Pancreas (tissue), 10 donors: Measurements from ENCODE around the gene ABCA2. TPM values are rescaled to one million over a fixed set of nuclear protein-coding genes. Genes with fewer than 3 reads are reported as not detected.

Experiments used
- ATAC-seq, 4 donors: fragments of 200-7000 bp; cut with Tn5 transposase; one replicate each; pipeline versions ENCODE4 v1.8.0 to v1.9.1; 2020; ENCODE audit warnings: mild to moderate bottlenecking in 4 of 4, moderate library complexity in 4 of 4
- DNase-seq, 6 donors: peaks; one replicate each; pipeline ENCODE4 v3.0.0-alpha.2; 2020
- FAIRE-seq: peaks from 2 replicates; lab custom pipeline; 2012; peaks lifted over from hg19 to GRCh38; lab: Jason Lieb, UNC
- H3K27ac ChIP-seq, 4 donors: fragments of 200-600 bp; sonication (generic); 1 replicate in 3 of 4; 2 replicates in 1 of 4; pipeline versions ENCODE4 v1.5.0 to v1.8.0; 2020
- H3K27me3 ChIP-seq, 4 donors: fragments of 200-600 bp; one replicate each; pipeline ENCODE4 v1.8.0; 2021
- H3K36me3 ChIP-seq, 3 donors: fragments of 200-600 bp; sonication (generic) in 1 of 3; one replicate each; pipeline versions ENCODE4 v1.5.0 to v1.8.0; 2020 to 2021
- H3K4me1 ChIP-seq, 3 donors: fragments of 200-600 bp; one replicate each; pipeline ENCODE4 v1.8.0; 2021
- H3K4me3 ChIP-seq, 4 donors: fragments of 200-600 bp; sonication (generic) in 2 of 4; one replicate each; pipeline versions ENCODE4 v1.5.0 to v1.8.0; 2020 to 2021
- H3K9me3 ChIP-seq, 4 donors: fragments of 200-600 bp; one replicate each; pipeline ENCODE4 v1.8.0; 2021
- WGBS, 2 donors: extraction: QIAGEN DNeasy Blood & Tissue Kit; methylation state at CpG; one replicate each; pipeline ENCODE4 v1.1.7; 2013; 5-methylcytosine and 5-hydroxymethylcytosine counted together
- intact Hi-C, 3 donors: fragments of 100-400 bp; cut with DNase I; formaldehyde crosslinking; loops; one replicate each; pipeline versions ENCODE4 v1.11.1 to v1.14.2; 2022
- polyA plus RNA-seq, 2 donors: library from polyadenylated mRNA; stranded (reverse); fragments of 200-250 nt; gene quantifications; one replicate each; pipeline ENCODE4 v1.2.3, GENCODE V29; 2013
- total RNA-seq, 6 donors: library from RNA; stranded (reverse); fragmentation: NEBNext Ultra II Directional in 4 of 6; extraction: Animal tissue kit (Norgen Biotek cat#: 25700) in 4 of 6; gene quantifications; one replicate each; pipeline versions ENCODE4 v1.2.1 to v1.2.4, GENCODE V29; 2021 to 2023
- TF ChIP-seq, protein P1 (sequence below), 4 donors: fragments of 200-600 bp; sonication (generic) in 3 of 4; IDR thresholded peaks; one replicate each; pipeline versions ENCODE4 v1.5.0 to v1.8.0; 2021; ENCODE audit warnings: antibody characterized with exemption in 4 of 4
- donor health status: healthy with polysubstance abuse.
- donor health status: DM: no; HTN: no; CAD: no; lungs with moderate emphysema.
- donor health status: DM: no; HTN: no; CAD: no.
- donor health status: control.
- donor health status: control.
- donor health status: Bipolar disorder and iron deficiency.
- donor health status: DM: yes; HTN: yes; CAD: no.
- donor health status: DM: no; HTN: no; CAD: no.
- donor health status: DM: no; HTN: no; CAD: no.
- donor health status: DM: yes; HTN: yes; CAD: no.

The ABCA2 gene
- total and polyA plus RNA-seq, 8 donors: 16.2 to 80.0 (median 27.5) TPM

DNA sequence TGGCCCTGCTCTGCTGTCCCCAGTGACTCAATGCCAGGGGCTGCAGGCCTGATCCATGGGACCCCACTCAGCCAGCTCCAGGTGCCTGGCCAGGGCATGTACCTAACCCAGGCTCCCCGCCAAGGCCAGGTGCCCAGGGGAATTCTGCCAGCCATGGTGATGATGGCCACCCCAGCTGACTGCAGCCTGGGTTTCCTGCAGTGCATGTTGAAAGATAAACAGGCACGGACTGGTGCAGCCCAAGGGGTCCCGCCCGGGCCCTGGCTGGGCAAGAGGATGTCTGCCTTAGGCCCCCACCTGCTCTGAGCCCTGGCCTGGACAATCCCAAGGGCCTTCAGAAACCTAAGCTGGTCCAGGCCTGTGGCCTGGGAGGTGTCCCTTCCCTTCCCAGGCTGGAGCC is 1.2 kb downstream of the ABCA2 start:
- peak overlapping the region in 2 of 4 donors; percentile 17 to 28 for H3K27ac ChIP-seq
- WGBS, 2 donors: 20 to 24% methylated on average over 4 of the region's 4 CpGs
- intact Hi-C loops: loop anchor here in 1 of 3 donors (10.0 kb wide), 1 partner anchor 72 kb away; the partner anchor contains the start of gene LCN12
- H3K9me3 ChIP-seq: no peaks in the 10 kb centered on the region
- FAIRE-seq: no peak
- peak; percentile 27 to 63 (median 46) for ATAC-seq
- TF ChIP-seq, protein P1, sequence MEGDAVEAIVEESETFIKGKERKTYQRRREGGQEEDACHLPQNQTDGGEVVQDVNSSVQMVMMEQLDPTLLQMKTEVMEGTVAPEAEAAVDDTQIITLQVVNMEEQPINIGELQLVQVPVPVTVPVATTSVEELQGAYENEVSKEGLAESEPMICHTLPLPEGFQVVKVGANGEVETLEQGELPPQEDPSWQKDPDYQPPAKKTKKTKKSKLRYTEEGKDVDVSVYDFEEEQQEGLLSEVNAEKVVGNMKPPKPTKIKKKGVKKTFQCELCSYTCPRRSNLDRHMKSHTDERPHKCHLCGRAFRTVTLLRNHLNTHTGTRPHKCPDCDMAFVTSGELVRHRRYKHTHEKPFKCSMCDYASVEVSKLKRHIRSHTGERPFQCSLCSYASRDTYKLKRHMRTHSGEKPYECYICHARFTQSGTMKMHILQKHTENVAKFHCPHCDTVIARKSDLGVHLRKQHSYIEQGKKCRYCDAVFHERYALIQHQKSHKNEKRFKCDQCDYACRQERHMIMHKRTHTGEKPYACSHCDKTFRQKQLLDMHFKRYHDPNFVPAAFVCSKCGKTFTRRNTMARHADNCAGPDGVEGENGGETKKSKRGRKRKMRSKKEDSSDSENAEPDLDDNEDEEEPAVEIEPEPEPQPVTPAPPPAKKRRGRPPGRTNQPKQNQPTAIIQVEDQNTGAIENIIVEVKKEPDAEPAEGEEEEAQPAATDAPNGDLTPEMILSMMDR (IDR thresholded peaks at IDR 0.05): no peak
- H3K36me3 ChIP-seq: no peaks in the 10 kb centered on the region
- DNase-seq: peak; percentile 73 to 92 (median 80)
- peaks cover 15 to 21% (median 17%) of the 10 kb centered on the region in 3 donors for H3K4me1 ChIP-seq
- H3K27me3 ChIP-seq: no peaks in the 10 kb centered on the region
- H3K4me3 ChIP-seq: peak overlapping the region in 2 of 4 donors; percentile 54 to 64

DNA sequence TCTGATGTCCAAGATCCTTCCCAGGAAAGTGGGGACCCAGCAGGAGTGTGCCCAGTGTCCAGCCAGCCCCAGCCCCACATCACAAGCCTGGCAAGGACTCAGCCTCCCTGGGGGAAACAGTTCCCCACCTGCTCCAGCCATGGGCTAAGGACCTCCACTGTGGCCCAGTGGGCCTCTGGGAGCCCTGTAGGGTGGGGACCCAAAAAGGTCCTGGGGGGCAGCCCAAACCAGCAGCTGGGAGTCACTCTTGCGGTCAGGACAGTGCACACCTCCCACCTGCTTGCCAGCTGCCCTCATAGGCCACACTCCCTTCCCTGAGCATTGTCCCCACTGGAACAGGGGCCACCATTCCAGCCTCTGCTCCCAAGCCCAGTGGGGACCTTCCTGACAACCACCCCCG is 1.7 kb downstream of the ABCA2 start:
- DNase-seq (no peak), FAIRE-seq (no peak), ATAC-seq (no peak)
- Histone ChIP-seq H3K4me1 (peaks cover 15 to 21% (median 17%) of the 10 kb centered on the region in 3 donors), H3K4me3 (no peak overlapping the region), H3K27me3 (no peaks in the 10 kb centered on the region), H3K36me3 (no peaks in the 10 kb centered on the region), H3K27ac (peak overlapping the region in 1 of 4 donors; percentile 18), H3K9me3 (no peaks in the 10 kb centered on the region)
- intact Hi-C loops: loop anchor here in 1 of 3 donors (10.0 kb wide), 1 partner anchor 72 kb away; the partner anchor contains the start of gene LCN12
- TF ChIP-seq, protein P1 (IDR thresholded peaks at IDR 0.05): no peak
- 76 to 80% methylated on average over 2 of the region's 2 CpGs for WGBS, 2 donors

DNA sequence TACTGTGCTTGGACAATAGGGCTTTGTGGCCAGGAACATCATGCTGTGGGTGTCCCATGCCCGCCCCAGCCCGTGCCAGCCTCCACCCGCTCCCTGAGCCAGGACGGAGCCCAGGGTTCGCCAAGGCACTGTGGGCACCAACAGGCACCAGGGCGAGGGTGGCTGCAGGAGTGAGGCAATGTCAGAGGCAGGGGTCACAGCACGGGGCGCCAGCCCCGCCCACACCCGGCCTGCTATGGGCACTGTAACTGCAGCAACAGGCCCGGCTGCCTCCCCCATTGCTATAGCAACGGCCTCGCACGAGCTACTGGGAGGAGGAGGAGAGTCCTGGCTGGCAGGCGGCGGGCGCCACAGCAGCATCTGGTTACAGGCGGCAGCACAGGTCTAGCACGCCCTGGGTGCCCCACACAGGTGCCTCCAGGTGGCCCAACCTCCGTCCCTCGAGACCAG is 2.5 kb downstream of the ABCA2 start:
- H3K9me3 ChIP-seq: no peaks in the 10 kb centered on the region
- ATAC-seq (peak; percentile 7 to 49 (median 24)), DNase-seq (peak in 3 of 6 donors; percentile 66 to 77 (median 69)), FAIRE-seq (no peak)
- H3K4me3 ChIP-seq: no peak overlapping the region
- no peaks in the 10 kb centered on the region for H3K27me3 ChIP-seq
- TF ChIP-seq, protein P1 (IDR thresholded peaks at IDR 0.05): no peak
- H3K36me3 ChIP-seq: no peaks in the 10 kb centered on the region
- WGBS, 2 donors: 65 to 68% methylated on average over 18 to 21 of the region's 21 CpGs
- H3K27ac ChIP-seq: peak overlapping the region in 1 of 4 donors; percentile 18
- intact Hi-C loops: loop anchor here in 1 of 3 donors (10.0 kb wide), 1 partner anchor 71 kb away; the partner anchor contains the start of gene LCN12
- peaks cover 15 to 21% (median 17%) of the 10 kb centered on the region in 3 donors for H3K4me1 ChIP-seq

DNA sequence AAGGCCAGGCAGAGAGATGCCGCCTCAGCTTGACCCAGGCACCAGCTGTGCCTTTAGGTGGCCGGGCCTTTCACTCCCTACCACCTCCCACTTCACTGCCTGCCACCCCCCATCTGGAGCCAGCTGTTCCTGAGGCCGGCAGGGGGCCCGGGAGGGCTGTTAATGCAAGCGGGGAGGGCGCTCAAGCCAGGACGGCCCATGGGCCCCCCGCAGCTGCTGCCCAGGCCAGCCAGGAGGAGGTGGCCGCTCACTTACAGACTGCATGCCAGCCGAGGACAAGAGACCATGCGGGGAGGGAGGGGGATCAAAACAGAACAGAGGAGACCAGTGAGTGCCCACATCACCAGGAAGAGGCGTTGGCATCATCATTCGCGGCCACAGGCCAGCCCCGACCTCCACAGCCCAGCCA is 4.5 kb downstream of the ABCA2 start:
- TF ChIP-seq, protein P1 (IDR thresholded peaks at IDR 0.05): no peak
- peaks cover 0 to 4% (median 0%) of the 10 kb centered on the region in 3 donors for H3K36me3 ChIP-seq
- ATAC-seq (no peak), FAIRE-seq (no peak), DNase-seq (no peak)
- no peaks in the 10 kb centered on the region for H3K27me3 ChIP-seq
- H3K9me3 ChIP-seq: no peaks in the 10 kb centered on the region
- intact Hi-C loops: loop anchor here in 2 of 3 donors (5.0 to 10.0 kb wide), 2 partner anchors 61 to 69 kb away; partner anchors contain the start of gene LCN12 (in 1 of the 2)
- no peak overlapping the region for H3K27ac ChIP-seq
- no peak overlapping the region for H3K4me3 ChIP-seq
- H3K4me1 ChIP-seq: peaks cover 9 to 16% (median 13%) of the 10 kb centered on the region in 3 donors
- WGBS, 2 donors: 87 to 91% methylated on average over 14 to 15 of the region's 15 CpGs

DNA sequence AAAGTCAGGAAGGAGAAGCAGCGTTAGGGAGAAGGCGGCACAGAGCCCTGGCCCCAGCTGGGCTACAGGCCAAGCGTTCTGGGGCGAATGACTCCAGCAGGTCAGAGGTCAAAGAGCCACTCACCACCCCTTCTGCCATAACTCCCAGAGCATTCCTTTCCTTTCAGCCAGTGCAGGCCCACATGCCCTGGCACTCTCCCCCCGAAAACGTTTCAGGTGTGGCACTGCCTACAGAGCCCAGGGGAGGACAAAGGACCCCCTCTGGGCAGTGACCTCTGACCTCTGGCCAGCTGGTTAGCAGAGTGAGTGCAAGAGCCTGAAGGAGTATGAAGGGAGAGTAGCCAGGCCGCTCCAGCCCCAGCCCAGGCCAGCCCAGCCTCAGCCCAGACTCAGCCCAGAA is 4.9 kb downstream of the ABCA2 start:
- H3K9me3 ChIP-seq: no peaks in the 10 kb centered on the region
- no peak overlapping the region for H3K4me3 ChIP-seq
- H3K27me3 ChIP-seq: no peaks in the 10 kb centered on the region
- WGBS, 2 donors: 87 to 88% methylated on average over 7 of the region's 7 CpGs
- intact Hi-C loops: loop anchor here in 2 of 3 donors (5.0 to 10.0 kb wide), 2 partner anchors 61 to 68 kb away; partner anchors contain the start of gene LCN12 (in 1 of the 2)
- FAIRE-seq (no peak), DNase-seq (no peak), ATAC-seq (no peak)
- H3K27ac ChIP-seq: no peak overlapping the region
- TF ChIP-seq, protein P1 (IDR thresholded peaks at IDR 0.05): no peak
- H3K4me1 ChIP-seq: peaks cover 9 to 16% (median 13%) of the 10 kb centered on the region in 3 donors
- peaks cover 0 to 4% (median 0%) of the 10 kb centered on the region in 3 donors for H3K36me3 ChIP-seq
